SK-N-SH (cell line): ENCODE measurements around the gene TXNRD2. TPM values are rescaled to one million over a fixed set of nuclear protein-coding genes. Genes with fewer than 3 reads are reported as not detected.

Source experiments
- CTCF ChIA-PET: fragments of 300-600, 350-600 bp; formaldehyde crosslinking; extraction: SDS; loops from one replicate; lab custom pipeline; 2021; lab: Yijun Ruan, JAX
- POLR2A ChIA-PET: fragments of 350-600 bp; sonication (Branson Sonifier 250); formaldehyde crosslinking; extraction: SDS; loops from one replicate; lab custom pipeline; 2020; ENCODE audit warnings: antibody characterized with exemption, inconsistent platforms; lab: Yijun Ruan, JAX
- DNase-seq: peaks from one replicate; pipeline ENCODE4 v3.0.0; 2012
- H2AFZ ChIP-seq: fragments of 200-600 bp; sonication (generic); 2 replicates; pipeline ENCODE4 v1.8.1; 2016; ENCODE audit warnings: antibody characterized with exemption, mild to moderate bottlenecking, low read depth
- H3F3A ChIP-seq: fragments of 200-600 bp; sonication (generic); replicated peaks from 2 replicates; pipeline ENCODE3; 2016; ENCODE audit warnings: antibody characterized with exemption, mild to moderate bottlenecking; ENCODE audit not compliant: insufficient read depth
- H3K27ac ChIP-seq, 2 experiments: fragments of 200-500 bp in 1 of 2; fragments of 200-600 bp in 1 of 2; sonication (Bioruptor generic) in 1 of 2; sonication (generic), shearing (Covaris generic) in 1 of 2; 2 replicates each; pipeline versions ENCODE4 v1.5.1 to v1.6.1; 2014 to 2016; ENCODE audit warnings: low read depth in 2 of 2, inconsistent platforms in 1 of 2, low read length in 1 of 2, mild to moderate bottlenecking in 1 of 2, mixed read lengths in 1 of 2
- H3K27me3 ChIP-seq: fragments of 200-600 bp; sonication (generic), shearing (Covaris generic); 2 replicates; pipeline ENCODE4 v1.6.1; 2016; ENCODE audit warnings: mixed run types; ENCODE audit not compliant: insufficient read depth
- H3K36me3 ChIP-seq, 2 experiments: fragments of 200-500 bp in 1 of 2; fragments of 200-600 bp in 1 of 2; sonication (Bioruptor generic) in 1 of 2; sonication (generic) in 1 of 2; replicated peaks in 1 of 2; 2 replicates each; pipeline versions ENCODE3 to v1.5.1; 2014 to 2016; ENCODE audit warnings: low read length in 1 of 2, mild to moderate bottlenecking in 1 of 2; ENCODE audit not compliant: insufficient read depth in 2 of 2, control insufficient read depth in 1 of 2
- H3K4me1 ChIP-seq, 2 experiments: fragments of 200-500 bp in 1 of 2; fragments of 200-600 bp in 1 of 2; sonication (Bioruptor generic) in 1 of 2; sonication (generic), shearing (Covaris generic) in 1 of 2; 2 replicates each; pipeline versions ENCODE4 v1.5.1 to v1.6.1; 2014 to 2016; ENCODE audit warnings: low read depth in 1 of 2, low read length in 1 of 2, mixed run types in 1 of 2; ENCODE audit not compliant: insufficient read depth in 2 of 2, control insufficient read depth in 1 of 2
- H3K4me2 ChIP-seq: fragments of 200-600 bp; sonication (generic), shearing (Covaris generic); 2 replicates; pipeline ENCODE4 v1.6.1; 2017; ENCODE audit warnings: mixed run types
- H3K4me3 ChIP-seq, 2 experiments: fragments of 200-500 bp in 1 of 2; fragments of 200-600 bp in 1 of 2; sonication (Bioruptor generic) in 1 of 2; sonication (generic), shearing (Covaris generic) in 1 of 2; 2 replicates each; pipeline versions ENCODE4 v1.5.1 to v1.8.1; 2014 to 2016; ENCODE audit warnings: low read depth in 2 of 2, inconsistent platforms in 1 of 2, low read length in 1 of 2, mild to moderate bottlenecking in 1 of 2, mixed read lengths in 1 of 2, moderate library complexity in 1 of 2
- H3K79me2 ChIP-seq: fragments of 200-600 bp; sonication (generic); 2 replicates; pipeline ENCODE4 v1.8.1; 2017; ENCODE audit warnings: mild to moderate bottlenecking; ENCODE audit not compliant: insufficient read depth
- H3K9ac ChIP-seq: fragments of 200-600 bp; sonication (generic); 2 replicates; pipeline ENCODE4 v1.6.1; 2017; ENCODE audit warnings: mixed run types
- H3K9me2 ChIP-seq: fragments of 200-600 bp; sonication (generic); 2 replicates; pipeline ENCODE4 v1.6.1; 2017; ENCODE audit warnings: mixed run types
- H3K9me3 ChIP-seq: fragments of 200-600 bp; sonication (generic); 2 replicates; pipeline ENCODE4 v1.6.1; 2017; ENCODE audit warnings: mixed run types, mild to moderate bottlenecking, moderate library complexity
- H4K20me1 ChIP-seq: fragments of 200-600 bp; sonication (generic); 2 replicates; pipeline ENCODE4 v1.6.1; 2017; ENCODE audit warnings: mild to moderate bottlenecking, mixed run types; ENCODE audit not compliant: insufficient read depth
- CTCF ChIP-seq: fragments of 200-600 bp; sonication (generic); IDR thresholded peaks from 2 replicates; pipeline ENCODE4 v1.6.1; 2017; ENCODE audit warnings: antibody characterized with exemption, mild to moderate bottlenecking, moderate library complexity
- EP300 ChIP-seq, 2 experiments: IDR thresholded peaks; 2 replicates each; pipeline versions ENCODE4 v1.4.0 to v1.6.1; 2012; ENCODE audit warnings: borderline replicate concordance in 1 of 2, low read depth in 1 of 2, low read length in 1 of 2
- GABPA ChIP-seq: IDR thresholded peaks from 2 replicates; pipeline ENCODE4 v1.4.0; 2012; ENCODE audit warnings: low read depth, mild to moderate bottlenecking
- GATA2 ChIP-seq: sonication (generic); formaldehyde crosslinking; IDR thresholded peaks from 2 replicates; pipeline ENCODE4 v1.5.0; 2020; ENCODE audit warnings: mild to moderate bottlenecking, missing genetic modification reagents
- IRF3 ChIP-seq: fragments of 150-350 bp; IDR thresholded peaks from 2 replicates; pipeline ENCODE4 v1.6.1; 2016; ENCODE audit warnings: mild to moderate bottlenecking, low read depth, low read length
- JUND ChIP-seq: IDR thresholded peaks from 2 replicates; pipeline ENCODE4 v1.4.0; 2012
- MAX ChIP-seq: IDR thresholded peaks from 2 replicates; pipeline ENCODE4 v1.4.0; 2012; ENCODE audit warnings: low read depth
- MEF2A ChIP-seq: IDR thresholded peaks from 2 replicates; pipeline ENCODE4 v1.4.0; 2012; ENCODE audit warnings: low read depth, borderline replicate concordance
- MXI1 ChIP-seq: IDR thresholded peaks from 2 replicates; pipeline ENCODE4 v1.6.1; 2012; ENCODE audit warnings: mild to moderate bottlenecking, low read depth, low read length, improper control_type of control experiment
- NFIC ChIP-seq: IDR thresholded peaks from 2 replicates; pipeline ENCODE4 v1.4.0; 2012; ENCODE audit warnings: borderline replicate concordance
- NRF1 ChIP-seq: IDR thresholded peaks from 2 replicates; pipeline ENCODE4 v1.6.1; 2012; ENCODE audit warnings: low read depth, mild to moderate bottlenecking, low read length
- PBX3 ChIP-seq: IDR thresholded peaks from 2 replicates; pipeline ENCODE4; 2012
- RAD21 ChIP-seq: IDR thresholded peaks from 2 replicates; pipeline ENCODE4 v1.6.1; 2012; ENCODE audit warnings: mild to moderate bottlenecking, low read length
- RCOR1 ChIP-seq: fragments of 150-350 bp; IDR thresholded peaks from 2 replicates; pipeline ENCODE4 v1.6.1; 2017; ENCODE audit warnings: antibody characterized with exemption, low read length
- REST ChIP-seq: IDR thresholded peaks from 2 replicates; pipeline ENCODE4 v1.6.1; 2012; ENCODE audit warnings: mild to moderate bottlenecking, low read depth, low read length, moderate library complexity
- SMC3 ChIP-seq: IDR thresholded peaks from 2 replicates; pipeline ENCODE4 v1.6.1; 2012; ENCODE audit warnings: low read depth, low read length, improper control_type of control experiment
- TAF1 ChIP-seq: IDR thresholded peaks from 2 replicates; pipeline ENCODE4 v1.6.1; 2012; ENCODE audit warnings: low read depth, mild to moderate bottlenecking, low read length, moderate library complexity, borderline replicate concordance
- ZBTB33 ChIP-seq: IDR thresholded peaks from 2 replicates; pipeline ENCODE4 v1.4.0; 2012; ENCODE audit warnings: low read depth, borderline replicate concordance
- WGBS: methylation state at CpG from one replicate; pipeline ENCODE4 v1.1.6; 2017; ENCODE audit warnings: low lambda C conversion rate; 5-methylcytosine and 5-hydroxymethylcytosine counted together
- polyA plus RNA-seq, 3 experiments: library from polyadenylated mRNA; depleted of rRNA; stranded (reverse); fragments of >200 nt; gene quantifications; 2 replicates each; pipeline ENCODE4 v1.2.3, GENCODE V29; 2012

TXNRD2 gene
- polyA plus RNA-seq, 1 of the 3 experiments (the other 2 are of a cell fraction): 34.7 TPM

- TF ChIP-seq ZBTB33 (no peak), MXI1 (no peak), GABPA (no peak)
Measured at GRCh38 chr22:19845054-19845722, 96.4 kb downstream of the TXNRD2 start (continued).

- no peaks in the 10 kb centered on the region for H3K9me2 ChIP-seq
- peak overlapping the region; percentile 64; the same call in 1 of the 2 replicates for H2AFZ ChIP-seq
- no peaks in the 10 kb centered on the region for H3K9me3 ChIP-seq
- peak; percentile 80 for DNase-seq
- peaks cover 35 to 44% of the 10 kb centered on the region in 2 experiments; a peak in 3 of 4 replicates for H3K4me1 ChIP-seq
- POLR2A ChIA-PET: interaction anchor here (0.9 to 1.4 kb wide), 3 partner anchors 10 to 32 kb away, joined by 3 to 8 read pairs (median 3); partner anchors contain the start of genes GNB1L and RTL10
- 29% methylated on average over 6 of the region's 18 CpGs for whole genome bisulfite sequencing
- H3K9ac ChIP-seq: peak overlapping the region; percentile 16; the same call in 1 of the 2 replicates
- H3K36me3 ChIP-seq: peaks cover 0 to 9% of the 10 kb centered on the region in 2 experiments
- peaks cover 5% of the 10 kb centered on the region; the same call in 1 of the 2 replicates for H4K20me1 ChIP-seq
- H3K79me2 ChIP-seq: peaks cover 42% of the 10 kb centered on the region; the same call in 1 of the 2 replicates
- H3K4me2 ChIP-seq: peak overlapping the region; percentile 64
- H3K4me3 ChIP-seq: no peak overlapping the region
- no peaks in the 10 kb centered on the region for H3K27me3 ChIP-seq
- H3F3A ChIP-seq: peaks cover 38% of the 10 kb centered on the region
- CTCF ChIA-PET: interaction anchor here (0.8 to 1.3 kb wide), 6 partner anchors 11 to 114 kb away, joined by 3 to 5 read pairs (median 3); no protein-coding TSS in a partner anchor
- peak overlapping the region; percentile 66 to 92 for H3K27ac ChIP-seq
- TF ChIP-seq RCOR1: no peak
- TF ChIP-seq NFIC: peak; percentile 62
- TF ChIP-seq EP300 (IDR thresholded peaks at IDR 0.05; ENCODE audit: borderline replicate concordance in 1 of 2, low read depth in 1 of 2, low read length in 1 of 2): peak; percentile 23 to 50; a peak in 2 of 4 replicates
- no peak for TF ChIP-seq JUND
- peak; percentile 14; the same call in 1 of the 2 replicates for TF ChIP-seq SMC3
- peak; percentile 72; the same call in 1 of the 2 replicates for TF ChIP-seq MAX
- TF ChIP-seq GATA2 (CRISPR knock-in tag): no peak
- peak; percentile 21 for TF ChIP-seq RAD21
- peak; percentile 17; the same call in 1 of the 2 replicates for TF ChIP-seq PBX3
- TF ChIP-seq CTCF: peak; percentile 36
- peak; percentile 67 for TF ChIP-seq MXI1
- TF ChIP-seq MEF2A: no peak
- TF ChIP-seq REST: peak; percentile 83
- peak; percentile 15; the same call in 1 of the 2 replicates for TF ChIP-seq TAF1
- TF ChIP-seq IRF3: no peak
- TF ChIP-seq NRF1: no peak
Measured at GRCh38 chr22:19844377-19845053, 97.1 kb downstream of the TXNRD2 start.
